HG03066 (cell line): ENCODE data around the gene GPR33.
"Not testable (repeated sequence)": the region's sequence is repeated elsewhere in the genome, so short reads cannot be mapped to it uniquely, and the experiment has no call there.

Experiments used
- ATAC-seq: cut with Tn5 transposase; IDR thresholded peaks from one replicate; pipeline ENCODE4 v1.9.1; 2021; ENCODE audit warnings: low read depth; ENCODE audit not compliant: unreplicated experiment

GPR33 gene

GRCh38 chr14:31462450-31462849, 25.4 kb downstream of the GPR33 start:
- ATAC-seq, result not testable (repeated sequence)

GRCh38 chr14:31461545-31461944, 26.3 kb downstream of the GPR33 start:
- no peak for ATAC-seq

- no peak for ATAC-seq
Observed at GRCh38 chr14:31457665-31458659, 29.9 kb downstream of the GPR33 start.

GRCh38 chr14:31456841-31457664, 30.8 kb downstream of the GPR33 start, which contains the start of gene DTD2:
DTD2 (minus strand) TSS chr14:31457506; CDS start chr14:31457393, 113 bp downstream.
- peak; percentile 98 for ATAC-seq

GRCh38 chr14:31449971-31450610, 37.7 kb downstream of the GPR33 start:
- no peak for ATAC-seq

- no peak for ATAC-seq
Observed at GRCh38 chr14:31449136-31449535, 38.7 kb downstream of the GPR33 start.

- no peak for ATAC-seq
Observed at GRCh38 chr14:31445703-31446102, 42.1 kb downstream of the GPR33 start.

GRCh38 chr14:31442284-31442683, 45.6 kb downstream of the GPR33 start:
- no peak for ATAC-seq

GRCh38 chr14:31441273-31442111, 46.3 kb downstream of the GPR33 start:
- no peak for ATAC-seq

GRCh38 chr14:31440280-31440679, 47.6 kb downstream of the GPR33 start:
- ATAC-seq, result no peak

- ATAC-seq, result no peak
Observed at GRCh38 chr14:31439561-31439960, 48.3 kb downstream of the GPR33 start.

GRCh38 chr14:31437045-31437691, 50.7 kb downstream of the GPR33 start:
- not testable (repeated sequence) for ATAC-seq

GRCh38 chr14:31435276-31435675, 52.6 kb downstream of the GPR33 start:
- ATAC-seq, result no peak
